ENCODE measurements around the gene KCNQ1.

The KCNQ1 gene

GRCh38 chr11:2551131-2551530, 106.3 kb downstream of the KCNQ1 start:
- no peak for DNase-seq (ENCODE audit: low spot score)

- DNase-seq (ENCODE audit: low spot score) = no peak
These were observed 107.4 kb downstream of the KCNQ1 start for GRCh38 chr11:2552210-2552609.

- no peak for DNase-seq (ENCODE audit: low spot score)
These were observed 108.4 kb downstream of the KCNQ1 start for GRCh38 chr11:2553198-2553597.

- no peak for DNase-seq (ENCODE audit: low spot score)
These were observed 109.1 kb downstream of the KCNQ1 start for GRCh38 chr11:2553886-2554285.

GRCh38 chr11:2554338-2555207, 109.8 kb downstream of the KCNQ1 start:
- DNase-seq (ENCODE audit: low spot score) = no peak

GRCh38 chr11:2555336-2555735, 110.5 kb downstream of the KCNQ1 start:
- DNase-seq (ENCODE audit: low spot score) = no peak

GRCh38 chr11:2555891-2556290, 111.1 kb downstream of the KCNQ1 start:
- DNase-seq (ENCODE audit: low spot score) = no peak

- no peak for DNase-seq (ENCODE audit: low spot score)
These were observed 112.6 kb downstream of the KCNQ1 start for GRCh38 chr11:2557381-2557780.

GRCh38 chr11:2558397-2558796, 113.6 kb downstream of the KCNQ1 start:
- no peak for DNase-seq (ENCODE audit: low spot score)

- DNase-seq (ENCODE audit: low spot score) = no peak
These were observed 114.2 kb downstream of the KCNQ1 start for GRCh38 chr11:2558861-2559526.

- DNase-seq (ENCODE audit: low spot score) = no peak
These were observed 114.9 kb downstream of the KCNQ1 start for GRCh38 chr11:2559527-2560311.

GRCh38 chr11:2561696-2562581, 117.1 kb downstream of the KCNQ1 start:
- DNase-seq (ENCODE audit: low spot score) = no peak

GRCh38 chr11:2562890-2563212, 118.0 kb downstream of the KCNQ1 start:
- DNase-seq (ENCODE audit: low spot score) = no peak

GRCh38 chr11:2563213-2564007, 118.6 kb downstream of the KCNQ1 start:
- no peak for DNase-seq (ENCODE audit: low spot score)

- DNase-seq (ENCODE audit: low spot score) = no peak
These were observed 119.3 kb downstream of the KCNQ1 start for GRCh38 chr11:2564008-2564530.

GRCh38 chr11:2564588-2565425, 120.0 kb downstream of the KCNQ1 start:
- DNase-seq (ENCODE audit: low spot score) = no peak

- no peak for DNase-seq (ENCODE audit: low spot score)
These were observed 120.8 kb downstream of the KCNQ1 start for GRCh38 chr11:2565447-2566222.

GRCh38 chr11:2566223-2567025, 121.6 kb downstream of the KCNQ1 start:
- no peak for DNase-seq (ENCODE audit: low spot score)
